HG03159 (cell line): ENCODE data around the gene PRTN3.
"Not testable (repeated sequence)": the region's sequence is repeated elsewhere in the genome, so short reads cannot be mapped to it uniquely, and the experiment has no call there.

Experiments
- ATAC-seq: cut with Tn5 transposase; IDR thresholded peaks from one replicate; pipeline ENCODE4 v1.9.1; 2021; ENCODE audit warnings: mild to moderate bottlenecking, moderate library complexity; ENCODE audit not compliant: unreplicated experiment

PRTN3 gene

DNA sequence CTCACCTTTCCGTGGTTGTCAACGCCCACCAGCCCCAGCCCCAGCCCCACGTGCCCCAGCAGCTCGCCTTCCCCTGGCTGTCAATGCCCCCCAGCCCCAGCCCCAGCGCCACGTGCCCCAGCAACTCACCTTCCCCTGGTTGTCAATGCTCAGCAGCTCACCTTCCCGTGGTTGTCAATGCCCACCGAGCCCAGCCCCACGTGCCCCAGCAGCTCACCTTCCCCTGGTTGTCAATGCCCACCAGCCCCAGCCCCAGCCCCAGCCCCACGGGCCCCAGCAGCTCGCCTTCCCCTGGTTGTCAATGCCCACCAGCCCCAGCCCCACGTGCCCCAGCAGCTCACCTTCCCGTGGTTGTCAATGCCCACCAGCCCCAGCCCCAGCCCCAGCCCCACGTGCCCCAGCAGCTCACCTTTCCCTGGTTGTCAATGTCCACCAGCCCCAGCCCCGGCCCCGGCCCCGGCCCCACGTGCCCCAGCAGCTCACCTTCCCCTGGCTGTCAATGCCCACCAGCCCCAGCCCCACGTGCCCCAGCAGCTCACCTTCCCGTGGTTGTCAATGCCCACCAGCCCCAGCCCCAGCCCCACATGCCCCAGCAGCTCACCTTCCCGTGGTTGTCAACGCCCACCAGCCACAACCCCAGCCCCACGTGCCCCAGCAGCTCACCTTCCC is 37.3 kb downstream of the PRTN3 start:
- ATAC-seq = not testable (repeated sequence)

DNA sequence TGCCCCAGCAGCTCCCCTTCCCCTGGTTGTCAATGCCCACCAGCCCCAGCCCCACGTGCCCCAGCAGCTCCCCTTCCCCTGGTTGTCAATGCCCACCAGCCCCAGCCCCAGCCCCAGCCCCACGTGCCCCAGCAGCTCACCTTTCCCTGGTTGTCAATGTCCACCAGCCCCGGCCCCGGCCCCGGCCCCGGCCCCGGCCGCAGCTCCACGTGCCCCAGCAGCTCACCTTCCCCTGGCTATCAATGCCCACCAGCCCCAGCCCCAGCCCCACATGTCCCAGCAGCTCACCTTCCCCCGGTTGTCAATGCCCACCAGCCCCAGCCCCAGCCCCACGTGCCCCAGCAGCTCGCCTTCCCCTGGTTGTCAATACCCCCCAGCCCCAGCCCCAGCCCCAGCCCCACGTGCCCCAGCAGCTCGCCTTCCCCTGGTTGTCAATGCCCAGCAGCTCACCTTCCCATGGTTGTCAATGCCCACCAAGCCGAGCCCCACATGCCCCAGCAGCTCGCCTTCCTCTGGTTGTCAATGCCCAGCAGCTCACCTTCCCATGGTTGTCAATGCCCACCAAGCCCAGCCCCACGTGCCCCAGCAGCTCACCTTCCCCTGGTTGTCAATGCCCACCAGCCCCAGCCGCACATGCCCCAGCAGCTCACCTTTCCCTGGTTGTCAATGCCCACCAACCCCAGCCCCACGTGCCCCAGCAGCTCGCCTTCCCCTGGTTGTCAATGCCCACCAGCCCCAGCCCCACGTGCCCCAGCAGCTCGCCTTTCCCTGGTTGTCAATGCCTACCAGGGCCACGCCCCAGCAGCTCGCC is 38.2 kb downstream of the PRTN3 start:
- not testable (repeated sequence) for ATAC-seq

GRCh38 chr19:879711-880438 is 39.1 kb downstream of the PRTN3 start:
- no peak for ATAC-seq

DNA sequence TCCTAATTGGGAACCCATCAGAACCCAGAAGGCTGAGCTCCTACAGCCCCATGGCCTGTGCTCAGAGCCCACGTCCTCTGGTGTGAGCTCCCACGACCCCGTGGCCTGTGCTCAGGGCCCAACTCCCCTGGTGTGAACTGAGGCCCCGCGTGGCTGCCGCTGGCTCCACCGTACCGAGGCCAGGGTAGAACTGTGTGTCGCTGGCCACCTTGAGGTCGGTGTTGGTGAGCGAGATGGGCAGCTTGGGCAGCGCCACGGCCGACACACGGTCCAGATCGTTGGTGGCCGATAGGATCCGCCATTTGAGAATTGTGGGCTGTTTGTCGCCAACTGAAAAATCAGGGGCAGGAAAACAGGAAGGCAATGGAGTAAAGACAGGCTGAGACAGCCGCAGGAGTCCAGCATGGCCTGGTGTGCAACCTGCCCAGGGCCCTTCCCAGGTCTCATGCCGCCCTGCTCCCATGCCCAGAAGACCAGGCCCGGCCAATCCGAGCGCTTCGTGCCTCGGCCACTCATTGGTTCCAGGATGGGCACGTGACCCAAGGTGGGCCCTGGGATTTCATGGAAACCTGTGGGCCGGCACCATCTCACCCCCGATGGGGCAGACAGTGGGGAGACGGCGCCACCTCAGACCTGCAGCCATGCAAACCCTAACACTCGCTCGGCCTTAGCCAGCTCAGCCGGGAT is 40.7 kb downstream of the PRTN3 start:
- ATAC-seq = no peak

- no peak for ATAC-seq
These were observed 42.2 kb downstream of the PRTN3 start for GRCh38 chr19:882871-883497.

DNA sequence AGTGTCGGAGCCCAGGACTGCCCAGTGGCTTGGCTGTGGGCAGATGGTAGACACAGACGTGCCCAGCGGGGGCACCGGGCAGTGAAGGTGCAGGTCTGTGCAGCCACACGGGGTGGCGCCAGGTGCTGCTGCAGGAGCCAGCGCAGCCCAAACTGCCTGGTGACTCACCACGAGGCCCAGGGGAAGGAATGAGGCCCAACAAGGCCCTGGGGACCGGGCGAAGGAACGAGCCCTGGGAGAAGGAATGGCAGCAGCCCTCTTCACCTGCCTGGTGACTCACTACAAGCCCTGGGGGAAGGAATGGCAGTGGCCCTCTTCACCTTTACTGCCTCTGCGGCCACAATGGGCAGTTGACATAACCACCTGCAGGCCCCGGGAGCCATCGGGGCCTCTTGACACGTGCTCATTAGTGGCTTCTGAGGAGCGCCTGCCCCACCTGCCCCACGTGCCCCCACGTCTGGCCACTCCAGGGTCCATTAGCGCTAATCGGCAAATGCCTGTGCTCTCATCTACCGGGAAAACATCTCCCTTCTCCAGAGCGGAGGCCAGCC is 42.9 kb downstream of the PRTN3 start:
- no peak for ATAC-seq

DNA sequence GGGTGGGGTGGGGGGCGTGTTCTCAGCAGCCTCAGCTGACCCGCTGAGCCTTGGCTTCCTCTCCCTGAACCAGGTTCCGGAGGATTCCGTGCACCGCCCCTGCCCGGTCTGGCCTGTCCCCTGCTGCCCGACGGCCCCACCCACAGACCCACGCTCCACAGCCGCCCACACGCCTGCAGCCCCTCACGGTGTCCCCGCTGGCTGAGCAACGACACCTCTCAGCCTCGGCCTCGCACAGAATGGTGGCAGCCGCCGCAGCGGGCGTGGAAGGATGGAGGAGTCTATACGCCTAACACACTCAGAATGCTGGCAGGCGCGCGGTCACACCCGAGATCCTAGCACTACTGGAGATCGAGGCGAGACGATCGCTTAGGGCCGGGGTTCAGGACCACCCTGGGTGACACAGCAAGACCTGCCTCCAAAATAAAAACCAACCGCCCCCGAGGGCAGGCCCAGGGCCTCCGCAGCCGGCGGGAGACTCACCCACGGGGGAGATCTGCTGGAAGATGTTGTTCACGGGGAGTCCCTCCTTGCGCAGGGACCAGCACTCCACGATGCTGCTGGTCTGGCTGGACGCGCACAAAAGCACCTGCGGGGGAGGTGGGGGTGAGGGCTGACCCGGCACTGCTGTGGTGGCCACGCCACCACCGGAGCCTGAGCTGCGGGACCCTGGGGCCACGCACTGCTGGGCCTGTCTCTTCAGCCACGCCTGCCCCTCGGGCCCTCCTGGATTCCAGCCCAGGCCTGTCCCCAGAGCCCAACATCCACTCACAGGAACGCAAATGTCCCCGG is 43.8 kb downstream of the PRTN3 start:
- no peak for ATAC-seq

- no peak for ATAC-seq
These were observed 44.9 kb downstream of the PRTN3 start for GRCh38 chr19:885536-886224.

- no peak for ATAC-seq
These were observed 46.3 kb downstream of the PRTN3 start for GRCh38 chr19:887072-887471.

DNA sequence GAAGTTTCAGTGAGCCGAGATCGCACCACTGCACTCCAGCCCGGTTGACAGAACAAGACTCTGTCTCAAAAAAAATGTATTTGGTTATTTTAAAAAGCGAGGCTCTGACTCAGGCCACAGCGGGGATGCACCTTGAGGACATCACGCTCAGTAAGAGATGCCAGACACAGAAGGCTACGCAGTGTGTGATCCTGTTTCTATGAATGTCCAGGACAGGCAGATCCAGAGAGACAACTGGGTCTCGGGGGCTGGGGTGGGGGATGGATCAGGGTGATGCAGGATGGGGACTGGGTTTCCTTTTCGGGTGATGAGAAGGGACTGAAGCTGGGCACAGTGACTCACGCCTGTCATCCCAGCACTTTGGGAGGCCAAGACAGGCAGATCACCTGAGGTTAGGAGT is 46.8 kb downstream of the PRTN3 start:
- ATAC-seq = no peak

GRCh38 chr19:888581-889385 is 48.0 kb downstream of the PRTN3 start:
- ATAC-seq = no peak

GRCh38 chr19:889662-890295 is 49.0 kb downstream of the PRTN3 start:
- ATAC-seq = no peak

DNA sequence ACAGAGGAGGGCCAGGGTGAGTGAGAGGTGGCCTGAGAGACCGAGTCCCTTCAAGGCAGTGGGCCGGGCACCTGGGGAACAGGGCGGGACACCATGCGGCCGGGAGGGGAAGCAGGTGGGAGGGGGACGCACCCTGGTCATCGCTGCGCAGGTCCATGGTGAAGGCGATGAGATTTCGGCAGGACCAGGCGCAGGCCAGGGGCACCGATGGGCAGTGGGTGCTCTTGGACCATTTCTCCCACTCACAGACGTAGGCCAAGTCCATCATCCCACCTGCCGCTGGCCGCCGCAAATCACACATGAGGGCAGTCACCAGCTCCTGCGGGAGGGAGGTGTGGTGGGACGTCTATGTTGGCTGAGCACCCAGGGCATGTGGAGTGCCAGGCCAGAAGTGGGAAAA is 50.0 kb downstream of the PRTN3 start:
- ATAC-seq = no peak

DNA sequence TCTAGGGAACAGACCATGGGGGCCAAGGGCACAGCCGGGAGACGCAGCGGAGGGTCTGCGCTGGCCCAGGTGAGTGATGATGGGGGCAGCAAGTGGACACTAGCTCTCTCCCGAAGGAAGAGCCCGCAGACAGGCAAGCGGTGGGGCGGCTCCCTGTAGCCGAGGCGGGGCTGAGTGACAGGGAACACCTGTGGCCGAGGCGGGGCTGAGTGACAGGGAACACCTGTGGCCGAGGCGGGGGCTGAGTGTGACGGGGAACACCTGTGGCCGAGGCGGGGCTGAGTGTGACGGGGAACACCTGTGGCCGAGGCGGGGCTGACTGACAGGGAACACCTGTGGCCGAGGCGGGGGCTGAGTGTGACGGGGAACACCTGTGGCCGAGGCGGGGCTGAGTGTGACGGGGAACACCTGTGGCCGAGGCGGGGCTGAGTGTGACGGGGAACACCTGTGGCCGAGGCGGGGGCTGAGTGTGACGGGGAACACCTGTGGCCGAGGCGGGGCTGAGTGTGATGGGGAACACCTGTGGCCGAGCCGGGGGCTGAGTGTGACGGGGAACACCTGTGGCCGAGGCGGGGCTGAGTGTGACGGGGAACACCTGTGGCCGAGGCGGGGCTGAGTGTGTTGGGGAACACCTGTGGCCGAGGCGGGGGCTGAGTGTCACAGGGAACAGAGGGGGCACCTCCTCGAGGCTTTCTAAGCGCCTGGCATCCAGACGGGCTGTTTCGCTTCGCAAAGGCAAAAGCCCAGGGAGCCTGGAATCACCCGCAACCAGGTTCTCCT is 50.8 kb downstream of the PRTN3 start:
- ATAC-seq = not testable (repeated sequence)

DNA sequence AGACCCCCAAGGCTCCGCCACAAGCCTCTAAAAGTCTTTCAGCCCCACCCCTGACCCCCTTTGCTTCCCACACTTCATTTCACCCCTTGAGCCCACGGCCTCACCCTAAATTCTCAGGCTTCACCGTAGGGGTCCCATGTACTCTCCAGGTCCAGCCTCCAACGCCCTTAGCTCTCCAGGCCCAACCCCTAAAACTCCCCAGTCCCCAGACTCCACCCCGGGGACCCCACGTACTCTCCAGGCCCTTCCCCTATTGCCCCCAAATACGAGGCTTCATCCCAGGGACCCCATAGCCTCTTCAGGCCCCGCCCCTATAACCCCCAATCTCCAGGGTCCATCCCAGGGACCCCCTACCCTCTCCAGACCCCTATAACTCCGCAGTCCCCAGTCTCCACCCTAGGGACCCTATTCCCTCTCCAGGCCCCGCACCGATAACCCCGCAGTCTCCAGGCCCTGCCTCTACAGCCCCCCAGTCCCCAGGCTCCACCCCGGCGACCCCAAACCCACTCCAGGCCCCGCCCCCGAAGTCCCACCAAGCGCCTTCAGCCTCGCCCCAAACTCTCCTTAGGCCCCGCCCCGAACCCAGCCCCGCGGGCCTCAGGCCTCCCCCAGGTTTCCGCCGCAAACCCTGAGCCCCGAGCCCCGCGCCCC is 51.6 kb downstream of the PRTN3 start:
- no peak for ATAC-seq

DNA sequence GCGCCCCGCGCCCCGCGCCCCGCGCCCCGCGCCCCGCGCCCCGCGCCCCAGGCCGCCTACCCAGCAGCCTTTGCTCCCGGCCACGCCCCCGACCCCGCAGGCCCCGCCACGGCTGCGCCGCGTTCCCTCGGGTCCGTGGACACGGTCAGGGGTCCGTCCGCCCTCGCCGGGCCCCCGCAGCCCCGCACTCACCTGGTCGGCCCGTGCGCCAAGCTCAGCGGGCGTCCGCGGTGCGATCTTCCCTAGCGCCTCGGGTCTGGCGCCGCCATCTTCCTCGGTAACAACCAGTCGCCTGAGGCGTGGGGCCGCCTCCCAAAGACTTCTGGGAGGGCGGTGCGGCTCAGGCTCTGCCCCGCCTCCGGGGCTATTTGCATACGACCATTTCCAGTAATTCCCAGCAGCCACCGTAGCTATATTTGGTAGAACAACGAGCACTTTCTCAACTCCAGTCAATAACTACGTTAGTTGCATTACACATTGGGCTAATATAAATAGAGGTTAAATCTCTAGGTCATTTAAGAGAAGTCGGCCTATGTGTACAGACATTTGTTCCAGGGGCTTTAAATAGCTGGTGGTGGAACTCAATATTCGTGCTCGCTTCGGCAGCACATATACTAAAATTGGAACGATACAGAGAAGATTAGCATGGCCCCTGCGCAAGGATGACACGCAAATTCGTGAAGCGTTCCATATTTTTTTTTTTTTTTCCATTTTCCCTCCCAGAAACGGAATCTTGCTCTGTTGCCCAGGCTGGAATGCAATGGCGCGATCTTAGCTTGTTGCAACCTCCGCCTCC is 52.3 kb downstream of the PRTN3 start, which contains the start of the genes MED16 and RNU6-9:
TSS of gene MED16 (minus strand) at position 294 of the 796 bp plus-strand sequence. CDS start 2,056 bp downstream, outside the sequence.
TSS of gene RNU6-9 (plus strand) at position 591 of the 796 bp plus-strand sequence.
- ATAC-seq = peak; percentile 79
